Retinal pigment epithelial cell (primary cell): ENCODE data around the gene SLC16A3.

Experiments
- DNase-seq: peaks from one replicate; pipeline ENCODE4 v3.0.0-alpha.2; 2010; ENCODE audit warnings: low read depth
- H3K4me3 ChIP-seq: 2 replicates; pipeline ENCODE4 v1.5.1; 2011; ENCODE audit warnings: mild to moderate bottlenecking, low read length, control low read depth, moderate library complexity
- CTCF ChIP-seq: conservative IDR thresholded peaks from 2 replicates; pipeline ENCODE4 v1.5.1; 2011; ENCODE audit warnings: low read depth, low read length, control low read depth, inconsistent platforms

The SLC16A3 gene

GRCh38 chr17:82239401-82239925, 10.6 kb downstream of the SLC16A3 start:
- TF ChIP-seq CTCF: no peak

GRCh38 chr17:82239926-82240505, 11.2 kb downstream of the SLC16A3 start:
- no peak for DNase-seq
- no peak for TF ChIP-seq CTCF
- no peak overlapping the region for H3K4me3 ChIP-seq

More at GRCh38 chr17:82239401-82239925, 10.6 kb downstream of the SLC16A3 start:
- H3K4me3 ChIP-seq: no peak overlapping the region
- no peak for DNase-seq

GRCh38 chr17:82240506-82241182, 11.8 kb downstream of the SLC16A3 start:
- no peak overlapping the region for H3K4me3 ChIP-seq
- DNase-seq: no peak
- TF ChIP-seq CTCF: no peak

- no peak for TF ChIP-seq CTCF
- DNase-seq: peak; percentile 48
- no peak overlapping the region for H3K4me3 ChIP-seq
These were observed 12.5 kb downstream of the SLC16A3 start for GRCh38 chr17:82241183-82241925.

GRCh38 chr17:82241926-82242697, 13.3 kb downstream of the SLC16A3 start:
- DNase-seq: no peak
- H3K4me3 ChIP-seq: no peak overlapping the region
- no peak for TF ChIP-seq CTCF

- no peak for TF ChIP-seq CTCF
- H3K4me3 ChIP-seq: no peak overlapping the region
- DNase-seq: no peak
These were observed 13.8 kb downstream of the SLC16A3 start for GRCh38 chr17:82242698-82242976.
